ENCODE data around the gene MAGOHB. TPM values are rescaled to one million over a fixed set of nuclear protein-coding genes. Genes with fewer than 3 reads are reported as not detected.

MAGOHB gene
- total and polyA plus RNA-seq, 2 of the 13 experiments (the other 11 are each of a cell fraction or from before 2014, with no cell fraction given) = 7.0 to 49.8 TPM

DNA sequence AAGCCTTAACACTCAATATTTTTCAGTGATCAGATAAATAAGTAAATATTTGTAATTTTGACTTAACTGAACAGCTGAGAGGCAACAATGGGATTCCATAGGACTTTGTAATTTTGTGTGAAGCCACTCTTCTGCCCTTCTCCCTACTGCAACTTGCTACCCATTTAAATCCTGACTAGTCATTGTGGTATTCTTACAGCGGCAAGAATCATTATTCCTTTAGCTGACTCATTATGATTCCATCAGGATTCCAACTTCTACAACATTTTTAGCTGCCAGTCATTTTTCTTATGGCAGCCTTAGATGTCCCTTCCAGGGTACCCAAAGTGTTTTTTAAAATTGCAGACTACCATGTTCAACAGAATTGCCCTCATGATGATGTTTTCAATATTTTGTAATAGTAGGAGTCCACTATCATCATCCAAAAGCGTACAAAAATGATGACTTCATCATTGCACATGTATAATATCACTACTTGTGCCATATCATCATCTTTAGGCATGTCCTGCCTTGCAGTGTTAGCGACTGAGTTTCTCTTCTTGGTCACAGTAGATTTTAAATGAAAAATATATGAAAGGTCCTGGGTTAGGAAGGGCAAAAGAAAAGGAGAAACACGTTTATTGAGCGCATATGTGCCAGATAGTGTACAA, 5.1 kb upstream of the MAGOHB start:
- Histone ChIP-seq H3K27me3 (ENCODE audit: control insufficient read depth in 1 of 2, insufficient read depth in 2 of 2, low read length in 2 of 2) (0 out of 5 replicates have a peak, but pooled peaks cover 0 to 13% of the 10 kb centered on the region in 2 experiments), H3K9ac (ENCODE audit: insufficient read depth, low read depth, low read length) (no peak overlapping the region), H3K79me2 (ENCODE audit: insufficient read depth, low read length) (no peaks in the 10 kb centered on the region), H3K4me1 (ENCODE audit: insufficient read depth, low read length) (no peaks in the 10 kb centered on the region), H3K4me3 (replicated peaks in 1 of 3; ENCODE audit: insufficient read depth in 1 of 3, low read depth in 2 of 3, low read length in 3 of 3) (no peak overlapping the region), H3K27ac (ENCODE audit: extremely low read length, insufficient read depth, low read length) (no peak overlapping the region), H3K4me2 (ENCODE audit: low read depth, low read length) (no peak overlapping the region), H3K9me3 (ENCODE audit: low read length) (no peaks in the 10 kb centered on the region), H2AFZ (ENCODE audit: low read length) (no peak overlapping the region), H3K36me3 (replicated peaks in 1 of 2; ENCODE audit: control insufficient read depth in 1 of 2, insufficient read depth in 2 of 2, low read length in 2 of 2) (no peaks in the 10 kb centered on the region), H4K20me1 (ENCODE audit: insufficient read depth, low read length) (no peaks in the 10 kb centered on the region)
- no TSS peak for BruUV-seq (replicated peaks)
- intact Hi-C loops (cut with micrococcal nuclease; ENCODE audit: unreplicated experiment) = no loop called here
- FAIRE-seq = no peak
- DNase-seq (ENCODE audit: low spot score) = no peak
- ChIA-PET CTCF (ENCODE audit: low intra/inter-chr PET ratio, low total read pairs) (no interaction called here), POLR2A (no interaction called here)
- in situ Hi-C loops (cut with HindIII; ENCODE audit: extremely low pct_ligation_motif_present, low pct_unique_long_range_greater_than_20kb) = no loop called here
- ATAC-seq = no peak
- 9% methylated on average over 5 of the region's 5 CpGs for WGBS (ENCODE audit: low lambda C conversion rate)
- 0 out of 2 replicates have a peak, but pooled peaks have one; percentile 5 for TF ChIP-seq ATF7 (IDR thresholded peaks at IDR 0.05)
- TF ChIP-seq ATF7 (CRISPR knock-in tag; IDR thresholded peaks at IDR 0.05) = no peak
- TF ChIP-seq MAFK (conservative IDR thresholded peaks at IDR 0.05 in 1 of 2, IDR thresholded peaks at IDR 0.05 in 1 of 2; ENCODE audit: low read length in 2 of 2) = 0 out of 4 replicates have a peak, but pooled peaks of 1 of the 2 experiments have one; percentile 8
- TF ChIP-seq, protein P1, sequence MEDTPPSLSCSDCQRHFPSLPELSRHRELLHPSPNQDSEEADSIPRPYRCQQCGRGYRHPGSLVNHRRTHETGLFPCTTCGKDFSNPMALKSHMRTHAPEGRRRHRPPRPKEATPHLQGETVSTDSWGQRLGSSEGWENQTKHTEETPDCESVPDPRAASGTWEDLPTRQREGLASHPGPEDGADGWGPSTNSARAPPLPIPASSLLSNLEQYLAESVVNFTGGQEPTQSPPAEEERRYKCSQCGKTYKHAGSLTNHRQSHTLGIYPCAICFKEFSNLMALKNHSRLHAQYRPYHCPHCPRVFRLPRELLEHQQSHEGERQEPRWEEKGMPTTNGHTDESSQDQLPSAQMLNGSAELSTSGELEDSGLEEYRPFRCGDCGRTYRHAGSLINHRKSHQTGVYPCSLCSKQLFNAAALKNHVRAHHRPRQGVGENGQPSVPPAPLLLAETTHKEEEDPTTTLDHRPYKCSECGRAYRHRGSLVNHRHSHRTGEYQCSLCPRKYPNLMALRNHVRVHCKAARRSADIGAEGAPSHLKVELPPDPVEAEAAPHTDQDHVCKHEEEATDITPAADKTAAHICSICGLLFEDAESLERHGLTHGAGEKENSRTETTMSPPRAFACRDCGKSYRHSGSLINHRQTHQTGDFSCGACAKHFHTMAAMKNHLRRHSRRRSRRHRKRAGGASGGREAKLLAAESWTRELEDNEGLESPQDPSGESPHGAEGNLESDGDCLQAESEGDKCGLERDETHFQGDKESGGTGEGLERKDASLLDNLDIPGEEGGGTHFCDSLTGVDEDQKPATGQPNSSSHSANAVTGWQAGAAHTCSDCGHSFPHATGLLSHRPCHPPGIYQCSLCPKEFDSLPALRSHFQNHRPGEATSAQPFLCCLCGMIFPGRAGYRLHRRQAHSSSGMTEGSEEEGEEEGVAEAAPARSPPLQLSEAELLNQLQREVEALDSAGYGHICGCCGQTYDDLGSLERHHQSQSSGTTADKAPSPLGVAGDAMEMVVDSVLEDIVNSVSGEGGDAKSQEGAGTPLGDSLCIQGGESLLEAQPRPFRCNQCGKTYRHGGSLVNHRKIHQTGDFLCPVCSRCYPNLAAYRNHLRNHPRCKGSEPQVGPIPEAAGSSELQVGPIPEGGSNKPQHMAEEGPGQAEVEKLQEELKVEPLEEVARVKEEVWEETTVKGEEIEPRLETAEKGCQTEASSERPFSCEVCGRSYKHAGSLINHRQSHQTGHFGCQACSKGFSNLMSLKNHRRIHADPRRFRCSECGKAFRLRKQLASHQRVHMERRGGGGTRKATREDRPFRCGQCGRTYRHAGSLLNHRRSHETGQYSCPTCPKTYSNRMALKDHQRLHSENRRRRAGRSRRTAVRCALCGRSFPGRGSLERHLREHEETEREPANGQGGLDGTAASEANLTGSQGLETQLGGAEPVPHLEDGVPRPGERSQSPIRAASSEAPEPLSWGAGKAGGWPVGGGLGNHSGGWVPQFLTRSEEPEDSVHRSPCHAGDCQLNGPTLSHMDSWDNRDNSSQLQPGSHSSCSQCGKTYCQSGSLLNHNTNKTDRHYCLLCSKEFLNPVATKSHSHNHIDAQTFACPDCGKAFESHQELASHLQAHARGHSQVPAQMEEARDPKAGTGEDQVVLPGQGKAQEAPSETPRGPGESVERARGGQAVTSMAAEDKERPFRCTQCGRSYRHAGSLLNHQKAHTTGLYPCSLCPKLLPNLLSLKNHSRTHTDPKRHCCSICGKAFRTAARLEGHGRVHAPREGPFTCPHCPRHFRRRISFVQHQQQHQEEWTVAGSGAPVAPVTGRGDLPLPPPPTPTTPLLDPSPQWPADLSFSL (CRISPR knock-in tag; IDR thresholded peaks at IDR 0.05) = no peak
- no peak for TF ChIP-seq AGO2 (optimal IDR thresholded peaks at IDR 0.05; ENCODE audit: low read depth, low read length)
- no peak for TF ChIP-seq ZNF660 (CRISPR knock-in tag; IDR thresholded peaks at IDR 0.05; ENCODE audit: borderline replicate concordance, low read depth)
- TF ChIP-seq NPAS2 (CRISPR knock-in tag; IDR thresholded peaks at IDR 0.05; ENCODE audit: borderline replicate concordance) = no peak

Measured in HepG2 (cell line).